Body of pancreas (tissue), 4 donors: ENCODE measurements around the gene SBK3. TPM values are rescaled to one million over a fixed set of nuclear protein-coding genes. Genes with fewer than 3 reads are reported as not detected.

Source experiments
- ATAC-seq: fragments of 150-250 bp; one replicate; pipeline ENCODE4 v1.9.1; 2016
- DNase-seq, 4 donors: peaks; one replicate each; pipeline ENCODE4 v3.0.0-alpha.2; 2019
- H3K27ac ChIP-seq, 4 donors: fragments of 200-600 bp; sonication (generic); 1 replicate in 3 of 4; 2 replicates in 1 of 4; pipeline versions ENCODE4 v1.5.1 to v1.6.1; 2016 to 2019; ENCODE audit warnings: mild to moderate bottlenecking in 1 of 4, mixed read lengths in 1 of 4, moderate library complexity in 1 of 4
- H3K27me3 ChIP-seq, 2 donors: fragments of 200-600 bp; sonication (generic); one replicate each; pipeline ENCODE4 v1.6.0; 2016; ENCODE audit warnings: mild to moderate bottlenecking in 1 of 2
- H3K36me3 ChIP-seq, 2 donors: fragments of 200-600 bp; sonication (generic); replicated peaks in 1 of 2; 2 replicates each; pipeline ENCODE4 v1.5.1; 2016; ENCODE audit warnings: low read depth in 2 of 2; ENCODE audit not compliant: insufficient read depth in 1 of 2
- H3K4me1 ChIP-seq: fragments of 200-600 bp; sonication (generic); one replicate; pipeline ENCODE4 v1.6.0; 2016
- H3K4me3 ChIP-seq, 2 donors: fragments of 200-600 bp; sonication (generic); 1 replicate in 1 of 2; 2 replicates in 1 of 2; pipeline ENCODE4 v1.5.1; 2016 to 2019
- H3K9me3 ChIP-seq, 3 donors: fragments of 200-600 bp; sonication (generic); 1 replicate in 2 of 3; 2 replicates in 1 of 3; pipeline ENCODE4 v1.5.1; 2016
- CTCF ChIP-seq, 7 experiments: fragments of 450-650 bp in 4 of 7; fragments of 200-600 bp in 3 of 7; sonication (generic) in 3 of 7; IDR thresholded peaks; one replicate each; pipeline ENCODE4 v1.5.1; 2016 to 2019; ENCODE audit warnings: antibody characterized with exemption in 7 of 7
- POLR2A ChIP-seq, 3 donors: fragments of 450-650 bp; IDR thresholded peaks; one replicate each; pipeline ENCODE4 v1.6.1; 2016; ENCODE audit warnings: antibody characterized with exemption in 3 of 3, mild to moderate bottlenecking in 2 of 3
- WGBS, 2 donors: methylation state at CpG; one replicate each; pipeline ENCODE4 v1.1.5; 2017; 5-methylcytosine and 5-hydroxymethylcytosine counted together
- intact Hi-C: fragments of 100-400 bp; cut with DNase I; formaldehyde crosslinking; loops from one replicate; pipeline ENCODE4 v1.15.1; 2023
- total RNA-seq, 2 donors: library from RNA; depleted of rRNA; stranded (reverse); fragments of >200 nt; gene quantifications; one replicate each; pipeline ENCODE4 v1.1.0, GENCODE V29; 2016

The SBK3 gene
- total RNA-seq, 2 donors from 2014 or later: not detected

DNA sequence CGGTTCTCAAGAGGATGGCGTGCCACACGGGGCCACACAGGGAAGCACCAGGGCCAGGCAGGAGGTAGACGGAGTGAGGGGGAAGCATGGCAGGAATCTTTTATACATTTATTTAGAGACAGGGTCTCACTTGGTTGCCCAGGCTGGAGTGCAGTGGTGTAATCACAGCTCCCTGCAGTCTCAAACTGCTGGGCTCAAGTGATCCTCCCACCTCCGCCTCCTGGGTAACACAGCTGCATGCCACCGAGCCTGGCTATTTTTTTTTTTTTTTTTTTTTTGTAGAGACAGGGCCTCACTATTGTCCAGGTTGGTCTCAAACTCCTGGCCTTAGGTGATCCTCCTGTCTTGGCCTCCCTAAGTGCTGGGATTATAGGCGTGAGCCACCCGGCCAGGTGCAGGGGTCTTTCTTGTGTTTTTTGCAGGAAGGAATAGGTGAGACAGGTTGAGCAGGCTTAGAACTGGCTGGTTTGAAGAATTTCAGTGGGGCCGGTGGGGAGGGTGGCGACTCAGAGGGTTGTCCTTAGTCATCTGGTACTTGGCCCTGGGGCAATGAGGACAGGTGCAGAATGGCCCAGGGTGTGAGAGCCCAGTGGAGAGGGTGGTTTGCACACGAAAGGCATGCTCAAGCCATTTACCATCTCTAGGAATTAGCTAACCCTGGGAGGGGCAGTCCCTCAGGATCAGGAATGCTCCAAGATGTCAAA is 49.5 kb downstream of the SBK3 start:
- DNase-seq: no peak
- Histone ChIP-seq H3K27ac (no peak overlapping the region), H3K9me3 (no peaks in the 10 kb centered on the region), H3K36me3 (no peaks in the 10 kb centered on the region), H3K4me1 (no peaks in the 10 kb centered on the region), H3K4me3 (no peak overlapping the region), H3K27me3 (no peaks in the 10 kb centered on the region)
- TF ChIP-seq CTCF (IDR thresholded peaks at IDR 0.05) (no peak), POLR2A (IDR thresholded peaks at IDR 0.05) (no peak)
- intact Hi-C loops: no loop called here
- ATAC-seq: no peak
- WGBS, 2 donors: 63 to 78% methylated on average over 9 to 11 of the region's 11 CpGs

GRCh38 chr19:55494172-55494761 is 51.1 kb downstream of the SBK3 start:
- Histone ChIP-seq H3K4me3 (no peak overlapping the region), H3K27me3 (no peaks in the 10 kb centered on the region), H3K4me1 (no peaks in the 10 kb centered on the region), H3K27ac (peak overlapping the region in 1 of 4 donors; percentile 25), H3K9me3 (no peaks in the 10 kb centered on the region), H3K36me3 (no peaks in the 10 kb centered on the region)
- 33 to 43% methylated on average over 16 to 22 of the region's 22 CpGs for WGBS, 2 donors
- TF ChIP-seq CTCF (IDR thresholded peaks at IDR 0.05): no peak
- no peak for TF ChIP-seq POLR2A (IDR thresholded peaks at IDR 0.05)
- no peak for DNase-seq
- intact Hi-C loops: no loop called here
- peak; percentile 54 for ATAC-seq

DNA sequence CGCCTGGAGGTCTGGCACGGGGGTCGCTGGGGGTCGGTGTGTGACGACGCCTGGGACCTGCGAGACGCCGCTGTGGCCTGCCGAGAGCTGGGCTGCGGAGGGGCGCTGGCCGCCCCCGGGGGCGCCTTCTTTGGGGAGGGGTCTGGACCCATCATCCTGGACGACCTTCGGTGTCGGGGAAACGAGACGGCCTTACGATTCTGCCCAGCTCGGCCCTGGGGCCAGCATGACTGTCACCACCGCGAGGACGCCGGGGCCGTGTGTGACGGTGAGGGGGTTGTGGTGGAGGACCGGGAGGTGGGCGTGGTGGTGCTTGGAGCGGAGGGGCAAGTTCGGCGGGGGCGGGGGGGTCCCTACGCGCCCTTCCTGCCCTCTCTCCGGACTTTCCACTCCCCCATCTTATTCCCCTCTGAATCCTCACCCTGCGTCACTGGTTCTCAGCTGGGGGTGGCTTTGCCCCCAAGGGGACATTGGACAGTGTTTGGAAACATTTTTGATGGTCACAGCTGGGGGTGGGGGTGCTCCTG is 51.6 kb downstream of the SBK3 start:
- TF ChIP-seq POLR2A (IDR thresholded peaks at IDR 0.05) (no peak), CTCF (IDR thresholded peaks at IDR 0.05) (no peak)
- intact Hi-C loops: no loop called here
- no peak for ATAC-seq
- peak overlapping the region in 1 of 4 donors; percentile 55 for H3K27ac ChIP-seq
- no peak overlapping the region for H3K4me3 ChIP-seq
- 26 to 51% methylated on average over 13 to 32 of the region's 38 CpGs for WGBS, 2 donors
- no peak for DNase-seq
- no peaks in the 10 kb centered on the region for H3K36me3 ChIP-seq
- H3K9me3 ChIP-seq: no peaks in the 10 kb centered on the region
- no peaks in the 10 kb centered on the region for H3K4me1 ChIP-seq
- no peaks in the 10 kb centered on the region for H3K27me3 ChIP-seq

GRCh38 chr19:55493052-55493644 is 52.2 kb downstream of the SBK3 start:
- 35 to 52% methylated on average over 15 to 18 of the region's 18 CpGs for WGBS, 2 donors
- Histone ChIP-seq H3K4me3 (no peak overlapping the region), H3K4me1 (no peaks in the 10 kb centered on the region), H3K36me3 (no peaks in the 10 kb centered on the region), H3K9me3 (no peaks in the 10 kb centered on the region), H3K27me3 (no peaks in the 10 kb centered on the region), H3K27ac (peak overlapping the region in 1 of 4 donors; percentile 55)
- TF ChIP-seq POLR2A (IDR thresholded peaks at IDR 0.05): no peak
- no peak for TF ChIP-seq CTCF (IDR thresholded peaks at IDR 0.05)
- DNase-seq (no peak), ATAC-seq (no peak)
- intact Hi-C loops: no loop called here
